HepG2 (cell line): Measurements from ENCODE around the gene MPO. TPM values are rescaled to one million over a fixed set of nuclear protein-coding genes. Genes with fewer than 3 reads are reported as not detected.
A peak's percentile ranks its signal among the peaks of the same experiment; 100 is the strongest.

Experiments
- ATAC-seq: fragments of 200-7000 bp; cut with Tn5 transposase; 3 replicates; pipeline ENCODE4 v1.9.1; 2020; ENCODE audit warnings: mild to moderate bottlenecking, moderate library complexity
- BruUV-seq: library from RNA; stranded (reverse); fragments of 400-500 nt; replicated peaks from 2 replicates; lab custom pipeline; 2021; lab: Mats Ljungman, UMichigan
- CTCF ChIA-PET: fragments of 300-600 bp; formaldehyde crosslinking; extraction: SDS; loops from one replicate; lab custom pipeline; 2021; ENCODE audit warnings: low total read pairs, inconsistent platforms, low intra/inter-chr PET ratio; lab: Yijun Ruan, JAX
- POLR2A ChIA-PET: fragments of 350-600 bp; sonication (Branson Sonifier 250); formaldehyde crosslinking; loops from one replicate; lab custom pipeline; 2020; ENCODE audit warnings: antibody characterized with exemption, inconsistent platforms; lab: Yijun Ruan, JAX
- DNase-seq: peaks from one replicate; pipeline ENCODE4 v3.0.0-alpha.2; 2015; ENCODE audit warnings: low spot score
- FAIRE-seq: peaks from 3 replicates; lab custom pipeline; 2011; peaks lifted over from hg19 to GRCh38; lab: Jason Lieb, UNC
- H2AFZ ChIP-seq: one replicate; pipeline ENCODE4 v1.6.1; 2011; ENCODE audit warnings: low read length, inconsistent platforms
- H3K27ac ChIP-seq: fragments of 300-600 bp; 3 replicates; pipeline ENCODE4 v1.8.0; 2011; ENCODE audit warnings: mixed run types, mild to moderate bottlenecking, mixed read lengths, low read length, inconsistent platforms; ENCODE audit not compliant: insufficient read depth; ENCODE audit errors: extremely low read length
- H3K27me3 ChIP-seq, 2 experiments: fragments of 200-600 bp in 1 of 2; 2 replicates in 1 of 2; 3 replicates in 1 of 2; pipeline versions ENCODE4 v1.6.0 to v1.8.0; 2011; ENCODE audit warnings: low read length in 2 of 2, mild to moderate bottlenecking in 2 of 2, moderate library complexity in 2 of 2, inconsistent platforms in 1 of 2; ENCODE audit not compliant: insufficient read depth in 2 of 2, control insufficient read depth in 1 of 2
- H3K36me3 ChIP-seq, 2 experiments: fragments of 200-600 bp in 1 of 2; replicated peaks in 1 of 2; 2 replicates in 1 of 2; 3 replicates in 1 of 2; pipeline versions ENCODE4 v1.5.1 to v1.8.0; 2011; ENCODE audit warnings: low read length in 2 of 2, inconsistent platforms in 1 of 2; ENCODE audit not compliant: insufficient read depth in 2 of 2, control insufficient read depth in 1 of 2
- H3K4me1 ChIP-seq: 2 replicates; pipeline ENCODE4 v1.5.1; 2012; ENCODE audit warnings: low read length, inconsistent platforms; ENCODE audit not compliant: insufficient read depth
- H3K4me2 ChIP-seq: 2 replicates; pipeline ENCODE4 v1.6.0; 2011; ENCODE audit warnings: low read depth, low read length, inconsistent platforms
- H3K4me3 ChIP-seq, 3 experiments: fragments of 200-600 bp in 1 of 3; sonication (generic), shearing (Covaris generic) in 1 of 3; replicated peaks in 1 of 3; 2 replicates each; pipeline ENCODE4 v1.5.1; 2011 to 2016; ENCODE audit warnings: low read length in 3 of 3, inconsistent platforms in 2 of 3, low read depth in 2 of 3, mild to moderate bottlenecking in 2 of 3, control low read depth in 1 of 3, mixed read lengths in 1 of 3; ENCODE audit not compliant: insufficient read depth in 1 of 3
- H3K79me2 ChIP-seq: one replicate; pipeline ENCODE4 v1.6.1; 2011; ENCODE audit warnings: low read length, inconsistent platforms; ENCODE audit not compliant: insufficient read depth
- H3K9ac ChIP-seq: 2 replicates; pipeline ENCODE4 v1.6.0; 2011; ENCODE audit warnings: mild to moderate bottlenecking, low read depth, low read length, inconsistent platforms; ENCODE audit not compliant: insufficient read depth
- H3K9me3 ChIP-seq: 2 replicates; pipeline ENCODE4 v1.5.1; 2012; ENCODE audit warnings: mild to moderate bottlenecking, low read length
- H4K20me1 ChIP-seq: 2 replicates; pipeline ENCODE4 v1.6.0; 2011; ENCODE audit warnings: inconsistent platforms, mild to moderate bottlenecking, low read length, moderate library complexity; ENCODE audit not compliant: insufficient read depth
- CENPT ChIP-seq: sonication (generic); formaldehyde crosslinking; IDR thresholded peaks from 2 replicates; pipeline ENCODE4 v1.8.0; 2022; ENCODE audit warnings: low read depth, mild to moderate bottlenecking, moderate library complexity, missing genetic modification reagents
- EED ChIP-seq: sonication (generic); formaldehyde crosslinking; IDR thresholded peaks from 2 replicates; pipeline ENCODE4 v1.5.0; 2020; ENCODE audit warnings: mild to moderate bottlenecking, missing genetic modification reagents
- ETV5 ChIP-seq: IDR thresholded peaks from 2 replicates; pipeline ENCODE4 v1.6.1; 2018; ENCODE audit warnings: missing biosample characterization, missing genetic modification reagents, inconsistent platforms, borderline replicate concordance
- FOSL1 ChIP-seq: sonication (generic); formaldehyde crosslinking; IDR thresholded peaks from 2 replicates; pipeline ENCODE4 v1.9.0; 2021; ENCODE audit warnings: missing genetic modification reagents, borderline replicate concordance
- HNRNPK ChIP-seq: fragments of 200-400 bp; formaldehyde crosslinking; IDR thresholded peaks from 2 replicates; pipeline ENCODE4 v1.6.1; 2018; ENCODE audit warnings: low read length, low read depth, moderate library complexity, mild to moderate bottlenecking; ENCODE audit not compliant: poor library complexity, severe bottlenecking
- MXD4 ChIP-seq: IDR thresholded peaks from 2 replicates; pipeline ENCODE4 v1.6.1; 2016; ENCODE audit warnings: mild to moderate bottlenecking, missing biosample characterization, missing genetic modification reagents
- NCOA1 ChIP-seq: sonication (generic); formaldehyde crosslinking; IDR thresholded peaks from 2 replicates; pipeline ENCODE4 v1.9.0; 2021; ENCODE audit warnings: missing genetic modification reagents
- PCBP2 ChIP-seq: fragments of 200-400 bp; formaldehyde crosslinking; optimal IDR thresholded peaks from 2 replicates; pipeline ENCODE3; 2018; ENCODE audit warnings: low read length, low read depth; ENCODE audit not compliant: poor library complexity, severe bottlenecking
- PHF20 ChIP-seq: sonication (generic); formaldehyde crosslinking; IDR thresholded peaks from 2 replicates; pipeline ENCODE4 v1.5.0; 2020; ENCODE audit warnings: mild to moderate bottlenecking, missing genetic modification reagents
- POLR2AphosphoS5 ChIP-seq: IDR thresholded peaks from 2 replicates; pipeline ENCODE4 v1.6.1; 2012; ENCODE audit warnings: low read depth, low read length
- SATB2 ChIP-seq: sonication (generic); formaldehyde crosslinking; IDR thresholded peaks from 2 replicates; pipeline ENCODE4 v1.5.0; 2020; ENCODE audit warnings: missing genetic modification reagents
- ZNF550 ChIP-seq: sonication (generic); formaldehyde crosslinking; IDR thresholded peaks from 2 replicates; pipeline ENCODE4 v1.4.0; 2020; ENCODE audit warnings: mild to moderate bottlenecking, missing genetic modification reagents, borderline replicate concordance
- ZNF572 ChIP-seq: sonication (generic); formaldehyde crosslinking; IDR thresholded peaks from 2 replicates; pipeline ENCODE4 v1.5.1; 2020; ENCODE audit warnings: mild to moderate bottlenecking, missing genetic modification reagents
- ZNF891 ChIP-seq: sonication (generic); formaldehyde crosslinking; IDR thresholded peaks from 2 replicates; pipeline ENCODE4 v1.5.0; 2020; ENCODE audit warnings: mild to moderate bottlenecking, missing genetic modification reagents
- WGBS: methylation state at CpG from one replicate; pipeline ENCODE4 v1.1.6; 2017; ENCODE audit warnings: low lambda C conversion rate; 5-methylcytosine and 5-hydroxymethylcytosine counted together
- in situ Hi-C: cut with HindIII; loops from 2 replicates; pipeline ENCODE4 v1.10.0; 2017; ENCODE audit warnings: low pct_unique_long_range_greater_than_20kb; ENCODE audit not compliant: extremely low pct_ligation_motif_present
- intact Hi-C: fragments of 100-400 bp; cut with micrococcal nuclease; formaldehyde crosslinking; loops from one replicate; pipeline ENCODE4 v1.10.0; 2022; ENCODE audit not compliant: unreplicated experiment
- polyA plus RNA-seq, 8 experiments: library from polyadenylated mRNA; depleted of rRNA in 3 of 8; stranded (reverse) in 7 of 8; unstranded in 1 of 8; fragments of >200 nt; fragmentation: Illumina TruSeq in 4 of 8; extraction: Trizol in 4 of 8; gene quantifications; 2 replicates each; pipeline versions ENCODE4 v1.2.1 to v1.2.3, GENCODE V29; 2011 to 2016; ENCODE audit warnings: low read depth in 4 of 8, missing spikeins in 1 of 8, mixed read lengths in 1 of 8; ENCODE audit not compliant: insufficient read depth in 1 of 8
- total RNA-seq, 5 experiments: library from RNA; depleted of rRNA; stranded (reverse); fragments of >200 nt; fragmentation: Illumina TruSeq; extraction: Trizol; gene quantifications; 2 replicates each; pipeline ENCODE4 v1.2.3, GENCODE V29; 2016; ENCODE audit warnings: low read depth in 1 of 5
- TF ChIP-seq, protein P1 (sequence below): sonication (generic); formaldehyde crosslinking; IDR thresholded peaks from 2 replicates; pipeline ENCODE4 v1.8.1; 2023; ENCODE audit warnings: mild to moderate bottlenecking, missing genetic modification reagents
- TF ChIP-seq, protein P2 (sequence below): sonication (generic); formaldehyde crosslinking; IDR thresholded peaks from 2 replicates; pipeline ENCODE4 v1.4.0; 2020; ENCODE audit warnings: mild to moderate bottlenecking, missing genetic modification reagents, borderline replicate concordance

The MPO gene
- total and polyA plus RNA-seq, 2 of the 13 experiments (the other 11 are each of a cell fraction or from before 2014, with no cell fraction given): not detected

DNA sequence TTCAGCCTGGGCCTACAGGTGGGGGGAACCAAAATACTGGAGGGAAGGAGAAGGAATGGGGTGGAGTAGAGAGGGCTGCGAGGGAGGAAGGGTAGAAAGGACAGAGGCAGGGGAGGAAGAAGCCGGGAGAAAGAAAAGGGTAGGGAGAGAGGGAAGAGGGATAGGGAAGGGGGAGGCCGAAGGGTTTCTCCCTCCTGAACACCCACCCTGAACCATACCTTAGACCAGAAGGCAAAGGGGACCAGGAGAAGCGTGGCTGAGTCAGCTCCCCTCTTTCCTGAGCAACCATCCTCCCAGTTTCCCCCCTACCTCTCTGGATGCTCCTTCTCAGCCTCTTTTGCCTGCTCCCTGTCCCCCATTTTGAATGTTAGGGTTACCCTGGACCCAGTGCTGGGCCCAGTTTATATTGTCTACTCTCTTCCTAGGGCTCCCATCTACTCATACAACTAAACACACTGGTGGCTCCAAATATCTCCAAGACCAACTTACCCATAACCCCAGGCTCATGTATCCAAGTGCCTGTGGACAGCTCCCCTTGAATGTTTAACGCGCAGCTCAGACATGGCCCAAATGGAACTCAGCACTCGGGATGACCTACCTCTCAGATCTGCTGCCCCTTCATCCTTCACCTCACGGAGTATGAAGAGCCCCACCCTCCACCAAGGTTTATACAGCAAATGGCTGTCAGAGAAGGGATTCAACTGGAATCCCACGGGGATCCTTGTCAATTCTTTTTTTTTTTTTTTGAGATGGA is 40.0 kb upstream of the MPO start:
- ChIA-PET CTCF (no interaction called here), POLR2A (no interaction called here)
- no peak overlapping the region for H3K4me2 ChIP-seq
- DNase-seq (no peak), FAIRE-seq (no peak), ATAC-seq (no peak)
- no peaks in the 10 kb centered on the region for H3K36me3 ChIP-seq
- no peak overlapping the region for H2AFZ ChIP-seq
- H3K79me2 ChIP-seq: no peaks in the 10 kb centered on the region
- no peak for TF ChIP-seq EED (CRISPR knock-in tag)
- no peak for TF ChIP-seq NCOA1
- TF ChIP-seq ZNF550 (CRISPR knock-in tag): no peak
- peak; percentile 64 for TF ChIP-seq HNRNPK
- TF ChIP-seq FOSL1: no peak
- TF ChIP-seq POLR2AphosphoS5: no peak
- TF ChIP-seq CENPT (CRISPR knock-in tag): no peak
- TF ChIP-seq PCBP2: peak; percentile 26
- no peak overlapping the region for H3K27ac ChIP-seq
- intact Hi-C loops: no loop called here
- peaks cover 25 to 72% of the 10 kb centered on the region in 2 experiments for H3K27me3 ChIP-seq
- no peaks in the 10 kb centered on the region for H3K9me3 ChIP-seq
- WGBS: 38% methylated on average over 9 of the region's 9 CpGs
- no peak overlapping the region for H3K9ac ChIP-seq
- peaks cover 22% of the 10 kb centered on the region for H3K4me1 ChIP-seq
- H3K4me3 ChIP-seq: no peak overlapping the region
- in situ Hi-C loops: no loop called here
- BruUV-seq: no TSS peak
- H4K20me1 ChIP-seq: no peaks in the 10 kb centered on the region

DNA sequence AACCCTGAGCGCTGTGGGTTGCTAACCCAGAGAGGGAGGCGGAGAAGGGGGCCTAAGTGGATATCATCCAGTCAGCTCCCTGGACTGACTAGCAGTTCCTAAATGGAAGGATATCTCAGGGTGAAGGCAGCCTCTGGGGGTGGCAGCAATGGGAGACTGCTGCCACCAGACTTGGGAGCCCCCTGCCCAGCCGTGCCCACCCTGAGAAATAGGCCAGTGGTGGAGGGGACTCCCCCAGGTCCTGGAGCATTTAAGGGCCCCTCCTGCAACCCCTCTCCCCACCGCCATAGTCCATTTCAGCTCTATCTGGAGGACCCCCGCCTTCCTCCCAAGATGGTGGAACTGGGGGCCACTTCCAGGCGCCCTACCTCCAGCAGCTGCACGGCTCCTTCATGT is 39.4 kb upstream of the MPO start:
- in situ Hi-C loops (no loop called here), intact Hi-C loops (no loop called here)
- no peak overlapping the region for H3K9ac ChIP-seq
- no peak overlapping the region for H2AFZ ChIP-seq
- DNase-seq (no peak), ATAC-seq (no peak), FAIRE-seq (no peak)
- peaks cover 25 to 72% of the 10 kb centered on the region in 2 experiments for H3K27me3 ChIP-seq
- POLR2A ChIA-PET: no interaction called here
- no peak overlapping the region for H3K27ac ChIP-seq
- H3K79me2 ChIP-seq: no peaks in the 10 kb centered on the region
- H3K36me3 ChIP-seq: no peaks in the 10 kb centered on the region
- CTCF ChIA-PET: no interaction called here
- no peaks in the 10 kb centered on the region for H3K9me3 ChIP-seq
- WGBS: 68% methylated on average over 7 of the region's 7 CpGs
- peaks cover 19% of the 10 kb centered on the region; the same call in 1 of the 2 replicates for H3K4me1 ChIP-seq
- no peak overlapping the region for H3K4me3 ChIP-seq
- no TSS peak for BruUV-seq
- H3K4me2 ChIP-seq: no peak overlapping the region
- H4K20me1 ChIP-seq: no peaks in the 10 kb centered on the region
- TF ChIP-seq SATB2 (CRISPR knock-in tag) (no peak), ZNF572 (no peak), ZNF891 (CRISPR knock-in tag) (no peak), PHF20 (CRISPR knock-in tag) (no peak), ETV5 (CRISPR knock-in tag) (no peak), MXD4 (CRISPR knock-in tag) (no peak)
- TF ChIP-seq, protein P1, sequence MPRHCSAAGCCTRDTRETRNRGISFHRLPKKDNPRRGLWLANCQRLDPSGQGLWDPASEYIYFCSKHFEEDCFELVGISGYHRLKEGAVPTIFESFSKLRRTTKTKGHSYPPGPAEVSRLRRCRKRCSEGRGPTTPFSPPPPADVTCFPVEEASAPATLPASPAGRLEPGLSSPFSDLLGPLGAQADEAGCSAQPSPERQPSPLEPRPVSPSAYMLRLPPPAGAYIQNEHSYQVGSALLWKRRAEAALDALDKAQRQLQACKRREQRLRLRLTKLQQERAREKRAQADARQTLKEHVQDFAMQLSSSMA (CRISPR knock-in tag): no peak
- TF ChIP-seq, protein P2, sequence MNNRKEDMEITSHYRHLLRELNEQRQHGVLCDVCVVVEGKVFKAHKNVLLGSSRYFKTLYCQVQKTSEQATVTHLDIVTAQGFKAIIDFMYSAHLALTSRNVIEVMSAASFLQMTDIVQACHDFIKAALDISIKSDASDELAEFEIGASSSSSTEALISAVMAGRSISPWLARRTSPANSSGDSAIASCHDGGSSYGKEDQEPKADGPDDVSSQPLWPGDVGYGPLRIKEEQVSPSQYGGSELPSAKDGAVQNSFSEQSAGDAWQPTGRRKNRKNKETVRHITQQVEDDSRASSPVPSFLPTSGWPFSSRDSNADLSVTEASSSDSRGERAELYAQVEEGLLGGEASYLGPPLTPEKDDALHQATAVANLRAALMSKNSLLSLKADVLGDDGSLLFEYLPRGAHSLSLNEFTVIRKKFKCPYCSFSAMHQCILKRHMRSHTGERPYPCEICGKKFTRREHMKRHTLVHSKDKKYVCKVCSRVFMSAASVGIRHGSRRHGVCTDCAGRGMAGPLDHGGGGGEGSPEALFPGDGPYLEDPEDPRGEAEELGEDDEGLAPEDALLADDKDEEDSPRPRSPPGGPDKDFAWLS (CRISPR knock-in tag): no peak
